ENCODE results near the gene SPEM3. TPM values are rescaled to one million over a fixed set of nuclear protein-coding genes. Genes with fewer than 3 reads are reported as not detected.

The SPEM3 gene
- total and polyA plus RNA-seq, 10 of the 15 experiments (the other 5 are each of a cell fraction or from before 2014, with no cell fraction given), result not detected

GRCh38 chr17:7383742-7384488 is 44.7 kb upstream of the SPEM3 start (continued):
- no peak for TF ChIP-seq ELK1 (IDR thresholded peaks at IDR 0.05; ENCODE audit: low read depth, low read length)
- TF ChIP-seq EED (IDR thresholded peaks at IDR 0.05; ENCODE audit: low read depth), result no peak
- TF ChIP-seq CBX5 (IDR thresholded peaks at IDR 0.05; ENCODE audit: low read depth), result no peak
- TF ChIP-seq NFXL1 (IDR thresholded peaks at IDR 0.05; ENCODE audit: borderline replicate concordance), result no peak
- TF ChIP-seq ZNF217 (IDR thresholded peaks at IDR 0.05), result no peak
- TF ChIP-seq CREB1 (IDR thresholded peaks at IDR 0.05; ENCODE audit: low read depth), result peak; percentile 68; the same call in 1 of the 2 replicates
- no peak for TF ChIP-seq ATF2 (IDR thresholded peaks at IDR 0.05; ENCODE audit: low read length)
- no peak for TF ChIP-seq NR2C2 (IDR thresholded peaks at IDR 0.05; ENCODE audit: borderline replicate concordance, control insufficient read depth, insufficient read length, low read depth)
- TF ChIP-seq SKIL (IDR thresholded peaks at IDR 0.05; ENCODE audit: low read depth, poor library complexity, severe bottlenecking), result no peak
- TF ChIP-seq PAX8 (IDR thresholded peaks at IDR 0.05), result no peak
- TF ChIP-seq ZBTB33 (IDR thresholded peaks at IDR 0.05), result no peak
- no peak for TF ChIP-seq TBL1XR1 (IDR thresholded peaks at IDR 0.05; ENCODE audit: low read depth, low read length)
- TF ChIP-seq E2F4 (IDR thresholded peaks at IDR 0.05; ENCODE audit: low read depth, low read length), result no peak
- no peak for TF ChIP-seq RELB (IDR thresholded peaks at IDR 0.05; ENCODE audit: low read depth)
- TF ChIP-seq RBBP5 (conservative IDR thresholded peaks at IDR 0.05), result no peak
- TF ChIP-seq YY1 (IDR thresholded peaks at IDR 0.05; ENCODE audit: low read depth, low read length), result 0 out of 2 replicates have a peak, but pooled peaks have one; percentile 43
- TF ChIP-seq E4F1 (IDR thresholded peaks at IDR 0.05; ENCODE audit: borderline replicate concordance, partially characterized antibody), result no peak

Data from GM12878 (cell line).